ENCODE results near the gene KLK3.

- TF ChIP-seq, protein P1, sequence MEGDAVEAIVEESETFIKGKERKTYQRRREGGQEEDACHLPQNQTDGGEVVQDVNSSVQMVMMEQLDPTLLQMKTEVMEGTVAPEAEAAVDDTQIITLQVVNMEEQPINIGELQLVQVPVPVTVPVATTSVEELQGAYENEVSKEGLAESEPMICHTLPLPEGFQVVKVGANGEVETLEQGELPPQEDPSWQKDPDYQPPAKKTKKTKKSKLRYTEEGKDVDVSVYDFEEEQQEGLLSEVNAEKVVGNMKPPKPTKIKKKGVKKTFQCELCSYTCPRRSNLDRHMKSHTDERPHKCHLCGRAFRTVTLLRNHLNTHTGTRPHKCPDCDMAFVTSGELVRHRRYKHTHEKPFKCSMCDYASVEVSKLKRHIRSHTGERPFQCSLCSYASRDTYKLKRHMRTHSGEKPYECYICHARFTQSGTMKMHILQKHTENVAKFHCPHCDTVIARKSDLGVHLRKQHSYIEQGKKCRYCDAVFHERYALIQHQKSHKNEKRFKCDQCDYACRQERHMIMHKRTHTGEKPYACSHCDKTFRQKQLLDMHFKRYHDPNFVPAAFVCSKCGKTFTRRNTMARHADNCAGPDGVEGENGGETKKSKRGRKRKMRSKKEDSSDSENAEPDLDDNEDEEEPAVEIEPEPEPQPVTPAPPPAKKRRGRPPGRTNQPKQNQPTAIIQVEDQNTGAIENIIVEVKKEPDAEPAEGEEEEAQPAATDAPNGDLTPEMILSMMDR (IDR thresholded peaks at IDR 0.05; ENCODE audit: poor library complexity), result no peak
- TF ChIP-seq EZH2 (IDR thresholded peaks at IDR 0.05; ENCODE audit: borderline replicate concordance), result no peak
- no peak for TF ChIP-seq EZH2phosphoT487 (IDR thresholded peaks at IDR 0.05; ENCODE audit: low read depth, severe bottlenecking, unreplicated experiment)
These were observed 27.2 kb upstream of the KLK3 start for GRCh38 chr19:50827476-50827875.

Data from hepatocyte (in vitro differentiated cells).